Neural progenitor cell (in vitro differentiated cells): ENCODE data around the gene SMG7.

Experiments
- CTCF ChIP-seq: fragments of 200-600 bp; sonication (generic); IDR thresholded peaks from 2 replicates; pipeline ENCODE4 v1.5.1; 2017; ENCODE audit warnings: antibody characterized with exemption, mild to moderate bottlenecking
- EZH2 ChIP-seq: fragments of 200-600 bp; sonication (generic); IDR thresholded peaks from 2 replicates; pipeline ENCODE4 v1.6.1; 2017; ENCODE audit warnings: antibody characterized with exemption, mild to moderate bottlenecking, moderate library complexity

GRCh38 chr1:183569801-183570200, 97.5 kb downstream of the SMG7 start:
- TF ChIP-seq CTCF (no peak), EZH2 (no peak)
